ENCODE results near the gene PTPRM. TPM values are rescaled to one million over a fixed set of nuclear protein-coding genes. Genes with fewer than 3 reads are reported as not detected.

Gene PTPRM
- total and polyA plus RNA-seq, 2 experiments from 2014 or later, result 1.6 to 5.3 TPM

DNA sequence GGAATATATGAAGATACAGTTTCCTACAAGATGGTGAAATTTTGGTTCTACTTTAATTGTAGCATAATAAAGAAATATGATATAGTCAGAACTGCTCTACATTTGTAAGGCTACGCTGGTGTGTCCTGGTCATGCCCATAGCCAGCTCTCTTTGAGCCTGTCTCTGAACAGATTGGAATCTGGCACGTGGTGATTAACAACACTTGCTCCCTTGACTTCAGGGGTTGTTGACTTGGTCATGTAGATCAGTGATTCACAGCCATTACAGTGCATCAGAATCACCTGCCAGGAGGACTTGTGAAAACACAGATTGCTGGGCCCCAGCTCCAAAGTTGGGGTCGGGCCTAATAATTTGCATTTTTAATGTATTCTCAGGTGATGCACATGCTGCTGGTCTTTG lies 80.4 kb downstream of the PTPRM start (continued):
- TF ChIP-seq, protein P1, sequence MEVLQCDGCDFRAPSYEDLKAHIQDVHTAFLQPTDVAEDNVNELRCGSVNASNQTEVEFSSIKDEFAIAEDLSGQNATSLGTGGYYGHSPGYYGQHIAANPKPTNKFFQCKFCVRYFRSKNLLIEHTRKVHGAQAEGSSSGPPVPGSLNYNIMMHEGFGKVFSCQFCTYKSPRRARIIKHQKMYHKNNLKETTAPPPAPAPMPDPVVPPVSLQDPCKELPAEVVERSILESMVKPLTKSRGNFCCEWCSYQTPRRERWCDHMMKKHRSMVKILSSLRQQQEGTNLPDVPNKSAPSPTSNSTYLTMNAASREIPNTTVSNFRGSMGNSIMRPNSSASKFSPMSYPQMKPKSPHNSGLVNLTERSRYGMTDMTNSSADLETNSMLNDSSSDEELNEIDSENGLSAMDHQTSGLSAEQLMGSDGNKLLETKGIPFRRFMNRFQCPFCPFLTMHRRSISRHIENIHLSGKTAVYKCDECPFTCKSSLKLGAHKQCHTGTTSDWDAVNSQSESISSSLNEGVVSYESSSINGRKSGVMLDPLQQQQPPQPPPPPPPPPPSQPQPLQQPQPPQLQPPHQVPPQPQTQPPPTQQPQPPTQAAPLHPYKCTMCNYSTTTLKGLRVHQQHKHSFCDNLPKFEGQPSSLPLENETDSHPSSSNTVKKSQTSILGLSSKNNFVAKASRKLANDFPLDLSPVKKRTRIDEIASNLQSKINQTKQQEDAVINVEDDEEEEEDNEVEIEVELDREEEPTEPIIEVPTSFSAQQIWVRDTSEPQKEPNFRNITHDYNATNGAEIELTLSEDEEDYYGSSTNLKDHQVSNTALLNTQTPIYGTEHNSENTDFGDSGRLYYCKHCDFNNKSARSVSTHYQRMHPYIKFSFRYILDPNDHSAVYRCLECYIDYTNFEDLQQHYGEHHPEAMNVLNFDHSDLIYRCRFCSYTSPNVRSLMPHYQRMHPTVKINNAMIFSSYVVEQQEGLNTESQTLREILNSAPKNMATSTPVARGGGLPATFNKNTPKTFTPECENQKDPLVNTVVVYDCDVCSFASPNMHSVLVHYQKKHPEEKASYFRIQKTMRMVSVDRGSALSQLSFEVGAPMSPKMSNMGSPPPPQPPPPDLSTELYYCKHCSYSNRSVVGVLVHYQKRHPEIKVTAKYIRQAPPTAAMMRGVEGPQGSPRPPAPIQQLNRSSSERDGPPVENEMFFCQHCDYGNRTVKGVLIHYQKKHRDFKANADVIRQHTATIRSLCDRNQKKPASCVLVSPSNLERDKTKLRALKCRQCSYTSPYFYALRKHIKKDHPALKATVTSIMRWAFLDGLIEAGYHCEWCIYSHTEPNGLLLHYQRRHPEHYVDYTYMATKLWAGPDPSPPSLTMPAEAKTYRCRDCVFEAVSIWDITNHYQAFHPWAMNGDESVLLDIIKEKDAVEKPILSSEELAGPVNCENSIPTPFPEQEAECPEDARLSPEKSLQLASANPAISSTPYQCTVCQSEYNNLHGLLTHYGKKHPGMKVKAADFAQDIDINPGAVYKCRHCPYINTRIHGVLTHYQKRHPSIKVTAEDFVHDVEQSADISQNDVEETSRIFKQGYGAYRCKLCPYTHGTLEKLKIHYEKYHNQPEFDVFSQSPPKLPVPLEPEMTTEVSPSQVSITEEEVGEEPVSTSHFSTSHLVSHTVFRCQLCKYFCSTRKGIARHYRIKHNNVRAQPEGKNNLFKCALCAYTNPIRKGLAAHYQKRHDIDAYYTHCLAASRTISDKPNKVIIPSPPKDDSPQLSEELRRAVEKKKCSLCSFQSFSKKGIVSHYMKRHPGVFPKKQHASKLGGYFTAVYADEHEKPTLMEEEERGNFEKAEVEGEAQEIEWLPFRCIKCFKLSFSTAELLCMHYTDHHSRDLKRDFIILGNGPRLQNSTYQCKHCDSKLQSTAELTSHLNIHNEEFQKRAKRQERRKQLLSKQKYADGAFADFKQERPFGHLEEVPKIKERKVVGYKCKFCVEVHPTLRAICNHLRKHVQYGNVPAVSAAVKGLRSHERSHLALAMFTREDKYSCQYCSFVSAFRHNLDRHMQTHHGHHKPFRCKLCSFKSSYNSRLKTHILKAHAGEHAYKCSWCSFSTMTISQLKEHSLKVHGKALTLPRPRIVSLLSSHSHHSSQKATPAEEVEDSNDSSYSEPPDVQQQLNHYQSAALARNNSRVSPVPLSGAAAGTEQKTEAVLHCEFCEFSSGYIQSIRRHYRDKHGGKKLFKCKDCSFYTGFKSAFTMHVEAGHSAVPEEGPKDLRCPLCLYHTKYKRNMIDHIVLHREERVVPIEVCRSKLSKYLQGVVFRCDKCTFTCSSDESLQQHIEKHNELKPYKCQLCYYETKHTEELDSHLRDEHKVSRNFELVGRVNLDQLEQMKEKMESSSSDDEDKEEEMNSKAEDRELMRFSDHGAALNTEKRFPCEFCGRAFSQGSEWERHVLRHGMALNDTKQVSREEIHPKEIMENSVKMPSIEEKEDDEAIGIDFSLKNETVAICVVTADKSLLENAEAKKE (CRISPR knock-in tag; IDR thresholded peaks at IDR 0.05), result no peak
- no peak for TF ChIP-seq CREB1 (CRISPR knock-in tag; IDR thresholded peaks at IDR 0.05; ENCODE audit: low read depth)
- TF ChIP-seq ZNF114 (CRISPR knock-in tag; IDR thresholded peaks at IDR 0.05), result no peak
- TF ChIP-seq, protein P2, sequence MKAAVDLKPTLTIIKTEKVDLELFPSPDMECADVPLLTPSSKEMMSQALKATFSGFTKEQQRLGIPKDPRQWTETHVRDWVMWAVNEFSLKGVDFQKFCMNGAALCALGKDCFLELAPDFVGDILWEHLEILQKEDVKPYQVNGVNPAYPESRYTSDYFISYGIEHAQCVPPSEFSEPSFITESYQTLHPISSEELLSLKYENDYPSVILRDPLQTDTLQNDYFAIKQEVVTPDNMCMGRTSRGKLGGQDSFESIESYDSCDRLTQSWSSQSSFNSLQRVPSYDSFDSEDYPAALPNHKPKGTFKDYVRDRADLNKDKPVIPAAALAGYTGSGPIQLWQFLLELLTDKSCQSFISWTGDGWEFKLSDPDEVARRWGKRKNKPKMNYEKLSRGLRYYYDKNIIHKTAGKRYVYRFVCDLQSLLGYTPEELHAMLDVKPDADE (IDR thresholded peaks at IDR 0.05), result no peak
- TF ChIP-seq, protein P3, sequence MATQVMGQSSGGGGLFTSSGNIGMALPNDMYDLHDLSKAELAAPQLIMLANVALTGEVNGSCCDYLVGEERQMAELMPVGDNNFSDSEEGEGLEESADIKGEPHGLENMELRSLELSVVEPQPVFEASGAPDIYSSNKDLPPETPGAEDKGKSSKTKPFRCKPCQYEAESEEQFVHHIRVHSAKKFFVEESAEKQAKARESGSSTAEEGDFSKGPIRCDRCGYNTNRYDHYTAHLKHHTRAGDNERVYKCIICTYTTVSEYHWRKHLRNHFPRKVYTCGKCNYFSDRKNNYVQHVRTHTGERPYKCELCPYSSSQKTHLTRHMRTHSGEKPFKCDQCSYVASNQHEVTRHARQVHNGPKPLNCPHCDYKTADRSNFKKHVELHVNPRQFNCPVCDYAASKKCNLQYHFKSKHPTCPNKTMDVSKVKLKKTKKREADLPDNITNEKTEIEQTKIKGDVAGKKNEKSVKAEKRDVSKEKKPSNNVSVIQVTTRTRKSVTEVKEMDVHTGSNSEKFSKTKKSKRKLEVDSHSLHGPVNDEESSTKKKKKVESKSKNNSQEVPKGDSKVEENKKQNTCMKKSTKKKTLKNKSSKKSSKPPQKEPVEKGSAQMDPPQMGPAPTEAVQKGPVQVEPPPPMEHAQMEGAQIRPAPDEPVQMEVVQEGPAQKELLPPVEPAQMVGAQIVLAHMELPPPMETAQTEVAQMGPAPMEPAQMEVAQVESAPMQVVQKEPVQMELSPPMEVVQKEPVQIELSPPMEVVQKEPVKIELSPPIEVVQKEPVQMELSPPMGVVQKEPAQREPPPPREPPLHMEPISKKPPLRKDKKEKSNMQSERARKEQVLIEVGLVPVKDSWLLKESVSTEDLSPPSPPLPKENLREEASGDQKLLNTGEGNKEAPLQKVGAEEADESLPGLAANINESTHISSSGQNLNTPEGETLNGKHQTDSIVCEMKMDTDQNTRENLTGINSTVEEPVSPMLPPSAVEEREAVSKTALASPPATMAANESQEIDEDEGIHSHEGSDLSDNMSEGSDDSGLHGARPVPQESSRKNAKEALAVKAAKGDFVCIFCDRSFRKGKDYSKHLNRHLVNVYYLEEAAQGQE (IDR thresholded peaks at IDR 0.05; ENCODE audit: unreplicated experiment), result no peak
